ENCODE measurements around the gene ARL4C. TPM values are rescaled to one million over a fixed set of nuclear protein-coding genes. Genes with fewer than 3 reads are reported as not detected.

The ARL4C gene
- total and polyA plus RNA-seq, 2 experiments from 2014 or later, result 5.8 to 9.9 TPM

GRCh38 chr2:234458466-234458865 is 38.4 kb downstream of the ARL4C start:
- DNase-seq (ENCODE audit: low spot score), result no peak
- H3K36me3 ChIP-seq (ENCODE audit: insufficient read depth), result no peaks in the 10 kb centered on the region
- Mint-ChIP-seq H3K4me1 (peaks cover 3% of the 10 kb centered on the region; the same call in 2 of the 3 replicates), H3K9me3 (peaks cover 12% of the 10 kb centered on the region), H3K27ac (no peak overlapping the region), H3K4me3 (no peak overlapping the region), H3K36me3 (ENCODE audit: low read depth) (peaks cover 4% of the 10 kb centered on the region; the same call in 2 of the 3 replicates), H3K27me3 (ENCODE audit: insufficient read depth, low read depth, poor library complexity) (no peaks in the 10 kb centered on the region)
- H3K27ac ChIP-seq (ENCODE audit: low read depth), result no peak overlapping the region
- H3K79me2 ChIP-seq (replicated peaks; ENCODE audit: insufficient read depth), result no peaks in the 10 kb centered on the region
- no peak overlapping the region for H3K4me3 ChIP-seq
- peaks cover 12% of the 10 kb centered on the region for H3K9me2 ChIP-seq (ENCODE audit: insufficient read depth)
- TF ChIP-seq ZNF331 (CRISPR knock-in tag; IDR thresholded peaks at IDR 0.05; ENCODE audit: low read depth) (no peak), POLR2AphosphoS5 (IDR thresholded peaks at IDR 0.05; ENCODE audit: low read depth) (no peak), STAT1 (IDR thresholded peaks at IDR 0.05; ENCODE audit: unreplicated experiment) (no peak), ETS1 (IDR thresholded peaks at IDR 0.05) (no peak), JUNB (IDR thresholded peaks at IDR 0.05; ENCODE audit: unreplicated experiment) (no peak), EZH2 (IDR thresholded peaks at IDR 0.05; ENCODE audit: low read depth, unreplicated experiment) (no peak), NANOG (IDR thresholded peaks at IDR 0.05; ENCODE audit: borderline replicate concordance) (no peak), EZH2phosphoT487 (IDR thresholded peaks at IDR 0.05; ENCODE audit: unreplicated experiment) (no peak), ZNF462 (CRISPR knock-in tag; IDR thresholded peaks at IDR 0.05) (no peak), ZNF114 (CRISPR knock-in tag; IDR thresholded peaks at IDR 0.05) (no peak), CREB1 (CRISPR knock-in tag; IDR thresholded peaks at IDR 0.05; ENCODE audit: low read depth) (no peak)
- TF ChIP-seq, protein P1, sequence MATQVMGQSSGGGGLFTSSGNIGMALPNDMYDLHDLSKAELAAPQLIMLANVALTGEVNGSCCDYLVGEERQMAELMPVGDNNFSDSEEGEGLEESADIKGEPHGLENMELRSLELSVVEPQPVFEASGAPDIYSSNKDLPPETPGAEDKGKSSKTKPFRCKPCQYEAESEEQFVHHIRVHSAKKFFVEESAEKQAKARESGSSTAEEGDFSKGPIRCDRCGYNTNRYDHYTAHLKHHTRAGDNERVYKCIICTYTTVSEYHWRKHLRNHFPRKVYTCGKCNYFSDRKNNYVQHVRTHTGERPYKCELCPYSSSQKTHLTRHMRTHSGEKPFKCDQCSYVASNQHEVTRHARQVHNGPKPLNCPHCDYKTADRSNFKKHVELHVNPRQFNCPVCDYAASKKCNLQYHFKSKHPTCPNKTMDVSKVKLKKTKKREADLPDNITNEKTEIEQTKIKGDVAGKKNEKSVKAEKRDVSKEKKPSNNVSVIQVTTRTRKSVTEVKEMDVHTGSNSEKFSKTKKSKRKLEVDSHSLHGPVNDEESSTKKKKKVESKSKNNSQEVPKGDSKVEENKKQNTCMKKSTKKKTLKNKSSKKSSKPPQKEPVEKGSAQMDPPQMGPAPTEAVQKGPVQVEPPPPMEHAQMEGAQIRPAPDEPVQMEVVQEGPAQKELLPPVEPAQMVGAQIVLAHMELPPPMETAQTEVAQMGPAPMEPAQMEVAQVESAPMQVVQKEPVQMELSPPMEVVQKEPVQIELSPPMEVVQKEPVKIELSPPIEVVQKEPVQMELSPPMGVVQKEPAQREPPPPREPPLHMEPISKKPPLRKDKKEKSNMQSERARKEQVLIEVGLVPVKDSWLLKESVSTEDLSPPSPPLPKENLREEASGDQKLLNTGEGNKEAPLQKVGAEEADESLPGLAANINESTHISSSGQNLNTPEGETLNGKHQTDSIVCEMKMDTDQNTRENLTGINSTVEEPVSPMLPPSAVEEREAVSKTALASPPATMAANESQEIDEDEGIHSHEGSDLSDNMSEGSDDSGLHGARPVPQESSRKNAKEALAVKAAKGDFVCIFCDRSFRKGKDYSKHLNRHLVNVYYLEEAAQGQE (IDR thresholded peaks at IDR 0.05; ENCODE audit: unreplicated experiment), result no peak
- TF ChIP-seq, protein P2, sequence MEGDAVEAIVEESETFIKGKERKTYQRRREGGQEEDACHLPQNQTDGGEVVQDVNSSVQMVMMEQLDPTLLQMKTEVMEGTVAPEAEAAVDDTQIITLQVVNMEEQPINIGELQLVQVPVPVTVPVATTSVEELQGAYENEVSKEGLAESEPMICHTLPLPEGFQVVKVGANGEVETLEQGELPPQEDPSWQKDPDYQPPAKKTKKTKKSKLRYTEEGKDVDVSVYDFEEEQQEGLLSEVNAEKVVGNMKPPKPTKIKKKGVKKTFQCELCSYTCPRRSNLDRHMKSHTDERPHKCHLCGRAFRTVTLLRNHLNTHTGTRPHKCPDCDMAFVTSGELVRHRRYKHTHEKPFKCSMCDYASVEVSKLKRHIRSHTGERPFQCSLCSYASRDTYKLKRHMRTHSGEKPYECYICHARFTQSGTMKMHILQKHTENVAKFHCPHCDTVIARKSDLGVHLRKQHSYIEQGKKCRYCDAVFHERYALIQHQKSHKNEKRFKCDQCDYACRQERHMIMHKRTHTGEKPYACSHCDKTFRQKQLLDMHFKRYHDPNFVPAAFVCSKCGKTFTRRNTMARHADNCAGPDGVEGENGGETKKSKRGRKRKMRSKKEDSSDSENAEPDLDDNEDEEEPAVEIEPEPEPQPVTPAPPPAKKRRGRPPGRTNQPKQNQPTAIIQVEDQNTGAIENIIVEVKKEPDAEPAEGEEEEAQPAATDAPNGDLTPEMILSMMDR (conservative IDR thresholded peaks at IDR 0.05; ENCODE audit: low read depth in 2 of 2), result no peak
- H2AFZ ChIP-seq, result no peak overlapping the region; the same call in 1 of the 2 replicates
- H3K4me2 ChIP-seq, result no peak overlapping the region
- no peaks in the 10 kb centered on the region for H3K4me1 ChIP-seq (ENCODE audit: insufficient read depth)
- no peaks in the 10 kb centered on the region for H3K27me3 ChIP-seq (ENCODE audit: insufficient read depth)
- no peak for ATAC-seq
- H4K20me1 ChIP-seq (replicated peaks; ENCODE audit: insufficient read depth), result no peaks in the 10 kb centered on the region
- H3F3A ChIP-seq (replicated peaks; ENCODE audit: low read depth), result no peaks in the 10 kb centered on the region

Data from GM23338 (cell line).